ENCODE data around the gene EXD1.
"Not testable (repeated sequence)": the region's sequence is repeated elsewhere in the genome, so short reads cannot be mapped to it uniquely, and the experiment has no call there.

DNA sequence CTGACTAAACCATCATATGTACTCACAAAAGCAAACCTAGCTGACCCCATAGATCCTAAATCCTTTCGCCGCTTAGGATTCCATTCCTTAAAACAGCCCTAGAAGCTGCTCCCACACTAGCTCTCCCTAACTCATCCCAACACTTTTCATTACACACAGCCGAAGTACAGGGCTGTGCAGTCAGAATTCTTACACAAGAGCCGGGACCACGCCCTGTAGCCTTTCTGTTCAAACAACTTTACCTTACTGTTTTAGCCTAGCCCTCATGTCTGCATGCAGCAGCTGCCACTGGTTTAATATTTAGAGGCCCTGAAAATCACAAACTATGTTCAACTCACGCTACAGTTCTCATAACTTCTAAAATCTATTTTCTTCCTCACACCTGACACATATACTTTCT, 95.0 kb downstream of the EXD1 start:
- TF ChIP-seq POLR2A (IDR thresholded peaks at IDR 0.05; ENCODE audit: low read length); GATA1 (IDR thresholded peaks at IDR 0.05; ENCODE audit: low read depth, low read length): not testable (repeated sequence)

Measured in erythroblast (primary cell).